Left forelimb (tissue), 1 donor: ENCODE results near the gene HS6ST3.

Source experiments
- DNase-seq: peaks from one replicate; pipeline ENCODE4 v3.0.0-alpha.2; 2018; ENCODE audit warnings: low spot score

HS6ST3 gene

GRCh38 chr13:96199315-96199714 is 109.4 kb downstream of the HS6ST3 start:
- DNase-seq: no peak

- no peak for DNase-seq
Measured at GRCh38 chr13:96200810-96201209, 110.9 kb downstream of the HS6ST3 start.

- DNase-seq: no peak
Measured at GRCh38 chr13:96202315-96202714, 112.4 kb downstream of the HS6ST3 start.

- DNase-seq: no peak
Measured at GRCh38 chr13:96203471-96203870, 113.6 kb downstream of the HS6ST3 start.

GRCh38 chr13:96214824-96215445 is 125.0 kb downstream of the HS6ST3 start:
- DNase-seq: no peak

- no peak for DNase-seq
Measured at GRCh38 chr13:96216543-96216942, 126.6 kb downstream of the HS6ST3 start.

- no peak for DNase-seq
Measured at GRCh38 chr13:96218475-96218874, 128.6 kb downstream of the HS6ST3 start.

- DNase-seq: no peak
Measured at GRCh38 chr13:96221471-96221870, 131.6 kb downstream of the HS6ST3 start.

- DNase-seq: no peak
Measured at GRCh38 chr13:96223231-96223630, 133.3 kb downstream of the HS6ST3 start.

GRCh38 chr13:96229356-96229755 is 139.4 kb downstream of the HS6ST3 start:
- DNase-seq: no peak

- no peak for DNase-seq
Measured at GRCh38 chr13:96238241-96238640, 148.3 kb downstream of the HS6ST3 start.

GRCh38 chr13:96238861-96239260 is 149.0 kb downstream of the HS6ST3 start:
- no peak for DNase-seq

- no peak for DNase-seq
Measured at GRCh38 chr13:96243376-96243775, 153.5 kb downstream of the HS6ST3 start.

GRCh38 chr13:96248103-96248502 is 158.2 kb downstream of the HS6ST3 start:
- DNase-seq: no peak

- no peak for DNase-seq
Measured at GRCh38 chr13:96248996-96249395, 159.1 kb downstream of the HS6ST3 start.

- DNase-seq: no peak
Measured at GRCh38 chr13:96252903-96253302, 163.0 kb downstream of the HS6ST3 start.

GRCh38 chr13:96273196-96273595 is 183.3 kb downstream of the HS6ST3 start:
- no peak for DNase-seq

GRCh38 chr13:96274046-96274445 is 184.1 kb downstream of the HS6ST3 start:
- DNase-seq: no peak

GRCh38 chr13:96279904-96280303 is 190.0 kb downstream of the HS6ST3 start:
- no peak for DNase-seq

- no peak for DNase-seq
Measured at GRCh38 chr13:96284971-96285370, 195.1 kb downstream of the HS6ST3 start.

- no peak for DNase-seq
Measured at GRCh38 chr13:96285729-96286128, 195.8 kb downstream of the HS6ST3 start.

- no peak for DNase-seq
Measured at GRCh38 chr13:96294930-96295881, 205.3 kb downstream of the HS6ST3 start.

- DNase-seq: no peak
Measured at GRCh38 chr13:96297360-96297759, 207.5 kb downstream of the HS6ST3 start.
